Trophoblast cell (in vitro differentiated cells and primary cell): ENCODE measurements around the gene MRPL4.

Experiments
- DNase-seq, 2 donors: peaks; one replicate each; pipeline ENCODE4 v3.0.0-alpha.2; 2016
- H2AFZ ChIP-seq: 2 replicates; pipeline ENCODE4 v1.6.1; 2013; ENCODE audit warnings: low read length, moderate library complexity, mild to moderate bottlenecking; ENCODE audit not compliant: insufficient read depth, poor library complexity
- H2AK5ac ChIP-seq: 2 replicates; pipeline ENCODE4 v1.6.1; 2013; ENCODE audit warnings: mild to moderate bottlenecking, low read length
- H2BK120ac ChIP-seq: 2 replicates; pipeline ENCODE4 v1.6.1; 2013; ENCODE audit warnings: low read length, mild to moderate bottlenecking, moderate library complexity; ENCODE audit not compliant: insufficient read depth, poor library complexity
- H2BK12ac ChIP-seq: 2 replicates; pipeline ENCODE4 v1.6.1; 2013; ENCODE audit warnings: mild to moderate bottlenecking, low read length, moderate library complexity
- H2BK5ac ChIP-seq: 2 replicates; pipeline ENCODE4 v1.6.1; 2013; ENCODE audit warnings: low read length, low read depth, moderate library complexity, mild to moderate bottlenecking; ENCODE audit not compliant: poor library complexity
- H3K14ac ChIP-seq: 2 replicates; pipeline ENCODE4 v1.6.1; 2013; ENCODE audit warnings: mild to moderate bottlenecking, low read length
- H3K18ac ChIP-seq: 2 replicates; pipeline ENCODE4 v1.6.1; 2013; ENCODE audit warnings: mild to moderate bottlenecking, low read length
- H3K23ac ChIP-seq: 2 replicates; pipeline ENCODE4 v1.6.1; 2013; ENCODE audit warnings: low read length
- H3K27ac ChIP-seq: 2 replicates; pipeline ENCODE4 v1.5.1; 2013; ENCODE audit warnings: low read depth, mild to moderate bottlenecking, inconsistent platforms, low read length, moderate library complexity
- H3K27me3 ChIP-seq: 2 replicates; pipeline ENCODE4 v1.6.1; 2013; ENCODE audit warnings: inconsistent platforms, mild to moderate bottlenecking, low read length, moderate library complexity; ENCODE audit not compliant: insufficient read depth
- H3K36me3 ChIP-seq, 2 experiments: 1 replicate in 1 of 2; 2 replicates in 1 of 2; pipeline ENCODE4 v1.6.1; 2013; ENCODE audit warnings: low read length in 2 of 2, mild to moderate bottlenecking in 2 of 2, moderate library complexity in 1 of 2; ENCODE audit not compliant: insufficient read depth in 2 of 2, control insufficient read depth in 1 of 2
- H3K4ac ChIP-seq: 2 replicates; pipeline ENCODE4 v1.6.1; 2013; ENCODE audit warnings: low read depth, mild to moderate bottlenecking, low read length, moderate library complexity
- H3K4me1 ChIP-seq, 2 experiments: 1 replicate in 1 of 2; 2 replicates in 1 of 2; pipeline ENCODE4 v1.6.1; 2013; ENCODE audit warnings: low read length in 2 of 2, mild to moderate bottlenecking in 2 of 2, moderate library complexity in 1 of 2; ENCODE audit not compliant: insufficient read depth in 2 of 2, control insufficient read depth in 1 of 2
- H3K4me2 ChIP-seq: 2 replicates; pipeline ENCODE4 v1.6.1; 2013; ENCODE audit warnings: inconsistent platforms, mild to moderate bottlenecking, low read length, moderate library complexity
- H3K4me3 ChIP-seq: 2 replicates; pipeline ENCODE4 v1.5.1; 2013; ENCODE audit warnings: mild to moderate bottlenecking, low read depth, low read length, inconsistent platforms
- H3K79me1 ChIP-seq: one replicate; pipeline ENCODE4 v1.6.1; 2013; ENCODE audit warnings: low read length
- H3K79me2 ChIP-seq: 2 replicates; pipeline ENCODE4 v1.6.1; 2013; ENCODE audit warnings: low read length, mild to moderate bottlenecking; ENCODE audit not compliant: control insufficient read depth, insufficient read depth, poor library complexity
- H3K9ac ChIP-seq: 2 replicates; pipeline ENCODE4 v1.6.1; 2013; ENCODE audit warnings: mild to moderate bottlenecking, low read length
- H3K9me3 ChIP-seq: 2 replicates; pipeline ENCODE4 v1.6.1; 2013; ENCODE audit warnings: low read depth, mild to moderate bottlenecking, control low read depth, inconsistent platforms, low read length; ENCODE audit not compliant: insufficient read depth
- H4K12ac ChIP-seq: 2 replicates; pipeline ENCODE4 v1.6.1; 2013; ENCODE audit warnings: low read depth, mild to moderate bottlenecking, low read length, moderate library complexity
- H4K8ac ChIP-seq: 2 replicates; pipeline ENCODE4 v1.6.1; 2013; ENCODE audit warnings: low read depth, mild to moderate bottlenecking, low read length, moderate library complexity
- H4K91ac ChIP-seq: one replicate; pipeline ENCODE4 v1.6.1; 2013; ENCODE audit warnings: low read depth, mild to moderate bottlenecking, low read length, moderate library complexity
- WGBS: extraction: QIAGEN DNeasy Blood & Tissue Kit; methylation state at CpG from one replicate; pipeline ENCODE4 v1.1.7; 2013; ENCODE audit warnings: missing lambda C conversion rate; ENCODE audit not compliant: insufficient read length, insufficient coverage; ENCODE audit errors: extremely low coverage; 5-methylcytosine and 5-hydroxymethylcytosine counted together

Gene MRPL4

DNA sequence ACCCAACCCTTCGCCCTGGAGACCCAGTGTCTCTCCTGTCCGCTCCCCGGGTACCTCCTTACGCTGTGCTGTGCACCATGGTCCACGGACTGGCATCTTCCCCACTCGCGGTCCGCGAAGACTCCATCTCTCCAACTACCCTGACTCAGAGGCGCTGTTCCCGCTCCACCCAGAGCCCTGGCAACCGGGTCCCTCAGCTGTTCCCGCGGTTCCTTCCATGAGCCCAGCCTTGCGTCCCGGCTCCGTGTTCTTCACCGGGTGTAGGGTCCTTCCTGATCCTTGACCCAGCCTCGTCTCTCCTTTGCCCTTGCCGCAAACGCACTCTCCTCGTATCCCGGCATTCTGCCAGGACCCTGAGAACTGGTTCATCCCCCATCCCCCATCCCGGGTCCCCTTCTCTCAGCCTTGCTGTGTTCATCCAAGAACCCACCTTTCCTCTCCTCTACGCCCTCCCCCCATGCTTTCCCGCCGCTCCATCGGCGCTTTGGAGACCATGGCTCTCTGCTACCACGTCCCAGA lies 38.4 kb downstream of the MRPL4 start:
- no peak overlapping the region for H3K9ac ChIP-seq
- H2AK5ac ChIP-seq: no peak overlapping the region
- H3K4me2 ChIP-seq: no peak overlapping the region
- H3K23ac ChIP-seq: no peak overlapping the region
- H3K4me1 ChIP-seq: peaks cover 17 to 28% of the 10 kb centered on the region in 2 experiments
- peaks cover 47% of the 10 kb centered on the region for H3K9me3 ChIP-seq
- H2BK120ac ChIP-seq: no peak overlapping the region
- peaks cover 86% of the 10 kb centered on the region for H3K27me3 ChIP-seq
- WGBS: no CpG with 5 or more reads among the region's 30 CpGs
- no peak overlapping the region for H3K18ac ChIP-seq
- H2AFZ ChIP-seq: no peak overlapping the region
- H3K79me1 ChIP-seq: no peaks in the 10 kb centered on the region
- H3K4me3 ChIP-seq: no peak overlapping the region
- no peak overlapping the region for H3K14ac ChIP-seq
- no peak overlapping the region for H3K4ac ChIP-seq
- H3K27ac ChIP-seq: no peak overlapping the region
- no peak overlapping the region for H2BK12ac ChIP-seq
- no peak overlapping the region for H2BK5ac ChIP-seq
- H3K36me3 ChIP-seq: no peaks in the 10 kb centered on the region
- no peak for DNase-seq
- no peak overlapping the region for H4K91ac ChIP-seq
- no peak overlapping the region for H4K12ac ChIP-seq
- no peak overlapping the region for H4K8ac ChIP-seq
- H3K79me2 ChIP-seq: no peaks in the 10 kb centered on the region

DNA sequence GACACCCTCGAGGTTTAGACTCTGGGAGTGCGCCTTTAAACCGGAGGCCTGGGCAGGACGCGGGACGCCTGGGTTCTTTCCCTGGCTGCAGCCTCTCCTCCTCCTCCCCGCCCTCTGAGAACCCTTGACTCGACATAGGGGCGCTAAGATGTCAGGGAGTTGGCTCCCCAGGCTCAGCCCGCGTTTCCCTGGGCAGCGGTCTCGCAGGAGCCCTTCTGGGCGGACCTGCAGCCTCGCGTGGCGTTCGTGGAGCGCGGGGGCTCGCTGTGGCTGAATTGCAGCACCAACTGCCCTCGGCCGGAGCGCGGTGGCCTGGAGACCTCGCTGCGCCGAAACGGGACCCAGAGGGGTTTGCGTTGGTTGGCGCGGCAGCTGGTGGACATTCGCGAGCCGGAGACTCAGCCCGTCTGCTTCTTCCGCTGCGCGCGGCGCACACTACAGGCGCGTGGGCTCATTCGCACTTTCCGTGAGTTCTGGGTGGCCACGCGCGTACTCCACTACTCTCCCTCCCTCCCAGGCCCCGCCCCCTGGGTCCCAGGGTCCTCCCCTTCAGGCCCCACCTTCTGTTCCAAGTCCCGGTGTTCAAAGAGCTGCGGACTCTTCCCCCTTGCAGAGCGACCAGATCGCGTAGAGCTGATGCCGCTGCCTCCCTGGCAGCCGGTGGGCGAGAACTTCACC lies 39.0 kb downstream of the MRPL4 start:
- Histone ChIP-seq H3K14ac (no peak overlapping the region), H4K8ac (no peak overlapping the region), H3K4me2 (peak overlapping the region; percentile 53), H3K9ac (no peak overlapping the region), H3K36me3 (no peaks in the 10 kb centered on the region), H2BK5ac (no peak overlapping the region), H4K91ac (no peak overlapping the region), H3K9me3 (peaks cover 52% of the 10 kb centered on the region), H3K27ac (no peak overlapping the region), H3K79me1 (no peaks in the 10 kb centered on the region), H3K4me3 (no peak overlapping the region), H3K79me2 (no peaks in the 10 kb centered on the region), H3K4me1 (peaks cover 17 to 34% of the 10 kb centered on the region in 2 experiments), H3K27me3 (peaks cover 92% of the 10 kb centered on the region), H2AFZ (no peak overlapping the region), H2AK5ac (no peak overlapping the region), H3K23ac (no peak overlapping the region), H2BK120ac (no peak overlapping the region), H2BK12ac (no peak overlapping the region), H3K18ac (no peak overlapping the region), H4K12ac (no peak overlapping the region), H3K4ac (no peak overlapping the region)
- WGBS: no CpG with 5 or more reads among the region's 57 CpGs
- DNase-seq: peak in 1 of 2 donors; percentile 51

DNA sequence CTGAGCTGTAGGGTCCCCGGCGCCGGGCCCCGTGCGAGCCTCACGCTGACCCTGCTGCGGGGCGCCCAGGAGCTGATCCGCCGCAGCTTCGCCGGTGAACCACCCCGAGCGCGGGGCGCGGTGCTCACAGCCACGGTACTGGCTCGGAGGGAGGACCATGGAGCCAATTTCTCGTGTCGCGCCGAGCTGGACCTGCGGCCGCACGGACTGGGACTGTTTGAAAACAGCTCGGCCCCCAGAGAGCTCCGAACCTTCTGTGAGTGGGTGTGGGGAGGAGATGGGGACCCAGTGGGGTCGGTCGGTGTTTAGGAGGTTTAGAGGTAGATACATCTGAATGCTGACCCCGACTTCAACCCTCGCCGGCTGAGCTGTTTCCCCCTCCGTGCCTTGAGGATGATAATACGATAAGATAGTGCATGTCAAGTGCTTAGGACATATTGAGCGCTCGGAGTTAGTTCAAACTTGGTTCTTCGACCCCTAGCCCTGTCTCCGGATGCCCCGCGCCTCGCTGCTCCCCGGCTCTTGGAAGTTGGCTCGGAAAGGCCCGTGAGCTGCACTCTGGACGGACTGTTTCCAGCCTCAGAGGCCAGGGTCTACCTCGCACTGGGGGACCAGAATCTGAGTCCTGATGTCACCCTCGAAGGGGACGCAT lies 39.7 kb downstream of the MRPL4 start:
- Histone ChIP-seq H4K8ac (no peak overlapping the region), H3K18ac (no peak overlapping the region), H4K91ac (no peak overlapping the region), H3K9me3 (peaks cover 55% of the 10 kb centered on the region), H3K4ac (no peak overlapping the region), H3K14ac (no peak overlapping the region), H3K9ac (no peak overlapping the region), H2BK12ac (no peak overlapping the region), H2BK120ac (no peak overlapping the region), H3K79me1 (no peaks in the 10 kb centered on the region), H3K27ac (no peak overlapping the region), H2AFZ (no peak overlapping the region), H3K27me3 (peaks cover 97% of the 10 kb centered on the region), H3K36me3 (no peaks in the 10 kb centered on the region), H3K4me2 (peak overlapping the region; percentile 53), H2BK5ac (no peak overlapping the region), H4K12ac (no peak overlapping the region), H3K23ac (no peak overlapping the region), H2AK5ac (no peak overlapping the region), H3K4me3 (no peak overlapping the region), H3K4me1 (peaks cover 17 to 38% of the 10 kb centered on the region in 2 experiments), H3K79me2 (no peaks in the 10 kb centered on the region)
- no CpG with 5 or more reads among the region's 49 CpGs for WGBS
- DNase-seq: no peak

DNA sequence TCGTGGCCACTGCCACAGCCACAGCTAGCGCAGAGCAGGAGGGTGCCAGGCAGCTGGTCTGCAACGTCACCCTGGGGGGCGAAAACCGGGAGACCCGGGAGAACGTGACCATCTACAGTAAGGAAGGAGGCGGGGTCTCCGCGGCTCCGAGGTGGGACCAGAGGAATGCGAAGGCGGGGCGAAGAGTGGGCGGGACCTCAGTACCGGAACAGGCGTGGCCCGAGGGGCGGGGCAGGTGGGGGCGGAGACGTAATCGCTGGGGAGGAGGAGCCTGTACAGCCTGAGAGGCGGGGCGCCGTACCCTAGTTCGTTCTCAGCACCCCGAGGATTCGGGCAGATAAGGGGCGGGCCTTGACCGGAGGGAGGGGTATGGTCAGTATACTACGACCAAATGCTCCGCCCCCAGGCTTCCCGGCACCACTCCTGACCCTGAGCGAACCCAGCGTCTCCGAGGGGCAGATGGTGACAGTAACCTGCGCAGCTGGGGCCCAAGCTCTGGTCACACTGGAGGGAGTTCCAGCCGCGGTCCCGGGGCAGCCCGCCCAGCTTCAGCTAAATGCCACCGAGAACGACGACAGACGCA lies 40.3 kb downstream of the MRPL4 start:
- H4K8ac ChIP-seq: no peak overlapping the region
- WGBS: no CpG with 5 or more reads among the region's 45 CpGs

More for the DNA sequence above, 40.3 kb downstream of the MRPL4 start:
- Histone ChIP-seq H3K4me3 (no peak overlapping the region), H2BK120ac (no peak overlapping the region), H3K79me2 (no peaks in the 10 kb centered on the region), H2AFZ (no peak overlapping the region), H3K4me2 (peak overlapping the region; percentile 17), H3K9ac (no peak overlapping the region), H3K23ac (no peak overlapping the region), H2BK12ac (no peak overlapping the region), H3K14ac (no peak overlapping the region), H3K9me3 (peaks cover 54% of the 10 kb centered on the region), H3K79me1 (no peaks in the 10 kb centered on the region), H4K91ac (no peak overlapping the region), H4K12ac (no peak overlapping the region), H2BK5ac (no peak overlapping the region), H3K4ac (no peak overlapping the region), H3K18ac (no peak overlapping the region), H3K27me3 (peaks cover 94% of the 10 kb centered on the region), H3K36me3 (no peaks in the 10 kb centered on the region), H2AK5ac (no peak overlapping the region), H3K4me1 (peaks cover 16 to 38% of the 10 kb centered on the region in 2 experiments), H3K27ac (no peak overlapping the region)
- DNase-seq: peak in 1 of 2 donors; percentile 68
